ENCODE data around the gene PACSIN1. TPM values are rescaled to one million over a fixed set of nuclear protein-coding genes. Genes with fewer than 3 reads are reported as not detected.

Gene PACSIN1
- total RNA-seq, 1 experiment from 2014 or later, result 5.0 TPM

DNA sequence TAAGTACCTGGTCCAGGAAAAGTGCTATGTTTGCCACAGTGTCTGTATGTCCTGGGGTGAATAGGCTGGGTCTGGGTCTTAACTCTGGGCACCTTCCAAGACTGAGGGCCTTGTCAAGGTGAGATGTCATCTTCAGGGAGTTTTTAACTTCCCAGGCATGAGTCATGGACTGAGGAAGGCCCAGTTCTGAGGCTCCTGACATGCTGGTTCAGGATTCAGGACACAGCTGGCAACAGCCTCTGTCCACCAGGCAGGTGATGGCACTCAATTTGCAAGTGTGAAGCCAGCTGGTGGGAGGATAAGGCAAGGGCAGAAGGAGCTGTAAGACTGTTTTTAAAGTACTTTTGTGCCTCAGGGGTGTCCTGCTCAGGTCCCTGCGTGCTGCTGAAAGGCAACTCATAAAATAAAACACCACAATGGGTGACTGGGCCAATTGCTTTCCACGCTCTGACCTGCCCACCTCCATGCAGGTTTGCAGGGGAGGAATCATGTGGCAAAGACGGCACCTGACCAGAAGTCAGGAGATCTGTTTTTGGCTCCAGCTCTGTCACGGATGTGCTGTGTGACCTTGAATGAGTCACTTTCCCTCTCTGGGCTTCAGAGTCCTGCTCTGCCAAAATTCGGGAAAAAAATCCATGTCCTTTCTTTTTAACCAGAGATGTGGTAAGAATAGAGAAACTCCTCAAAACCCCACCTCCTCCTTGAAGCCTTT is 4.9 kb upstream of the PACSIN1 start:
- ChIA-PET POLR2A (interaction anchor here (0.8 to 2.2 kb wide), 2 partner anchors 148 to 213 kb away, joined by 3 to 15 read pairs; no protein-coding TSS in a partner anchor), RAD21 (ENCODE audit: low non-redundant PET in 1 of 2, low total read pairs in 2 of 2, uncharacterized antibody in 2 of 2, unreplicated experiment in 2 of 2) (interaction anchor here (1.0 to 2.3 kb wide), 3 partner anchors 148 to 649 kb away, joined by 3 to 17 read pairs (median 13); no protein-coding TSS in a partner anchor), CTCF (interaction anchor here (0.8 to 4.9 kb wide), 12 partner anchors 15 to 780 kb away, joined by 3 to 105 read pairs (median 4); partner anchors contain the start of gene TAF11)
- H3K9me3 ChIP-seq (ENCODE audit: control insufficient read depth in 1 of 2, insufficient read depth in 1 of 2, low read depth in 1 of 2, low read length in 2 of 2), result no peaks in the 10 kb centered on the region
- BruUV-seq (replicated peaks), result no TSS peak
- H3K4me2 ChIP-seq (ENCODE audit: low read length), result no peak overlapping the region
- no peak overlapping the region for H3K4me3 ChIP-seq (replicated peaks in 1 of 2; ENCODE audit: low read depth in 1 of 2, low read length in 2 of 2)
- TF ChIP-seq YY1 (IDR thresholded peaks at IDR 0.05; ENCODE audit: extremely low read depth, insufficient replicate concordance, low read depth, low read length) (no peak), TCF7L2 (IDR thresholded peaks at IDR 0.05; ENCODE audit: borderline replicate concordance, extremely low read depth, insufficient read depth, insufficient read length) (no peak), ZNF274 (IDR thresholded peaks at IDR 0.05; ENCODE audit: low read depth, low read length) (no peak), CEBPB (IDR thresholded peaks at IDR 0.05; ENCODE audit: low read depth) (no peak), ELF1 (IDR thresholded peaks at IDR 0.05; ENCODE audit: borderline replicate concordance, low read depth) (no peak), SP1 (IDR thresholded peaks at IDR 0.05; ENCODE audit: low read depth) (no peak), ZFX (IDR thresholded peaks at IDR 0.05) (no peak), MAX (IDR thresholded peaks at IDR 0.05) (no peak)
- H2AFZ ChIP-seq (ENCODE audit: low read depth, low read length, poor library complexity, severe bottlenecking), result no peak overlapping the region
- intact Hi-C loops (cut with micrococcal nuclease), result loop anchor here (1.0 to 5.0 kb wide), 4 partner anchors 148 to 679 kb away; partner anchors contain the start of gene SNRPC
- no peak overlapping the region for H3K9ac ChIP-seq (ENCODE audit: low read length)
- no peaks in the 10 kb centered on the region for H3K36me3 ChIP-seq (ENCODE audit: control insufficient read depth in 1 of 2, insufficient read depth in 2 of 2, low read length in 2 of 2)
- no peak for ATAC-seq
- H3K79me2 ChIP-seq (ENCODE audit: insufficient read depth, low read length), result no peaks in the 10 kb centered on the region
- H3K27ac ChIP-seq (ENCODE audit: low read depth, low read length), result no peak overlapping the region
- peaks cover 8 to 40% of the 10 kb centered on the region in 2 experiments for H3K4me1 ChIP-seq (ENCODE audit: control insufficient read depth in 1 of 2, insufficient read depth in 2 of 2, low read length in 2 of 2)
- H3K9me2 ChIP-seq (ENCODE audit: insufficient read depth), result no peaks in the 10 kb centered on the region
- H4K20me1 ChIP-seq (ENCODE audit: insufficient read depth), result no peaks in the 10 kb centered on the region
- no peak for DNase-seq (ENCODE audit: low read depth, low spot score)
- no peaks in the 10 kb centered on the region for H3K27me3 ChIP-seq (ENCODE audit: insufficient read depth, low read length)
